Loucy (cell line): ENCODE data around the gene RNU5B-1.

Experiments used
- CTCF ChIP-seq: fragments of 200-600 bp; sonication (generic); conservative IDR thresholded peaks from 2 replicates; pipeline ENCODE4 v1.5.1; 2014; ENCODE audit warnings: mild to moderate bottlenecking, antibody characterized with exemption, low read length
- EZH2phosphoT487 ChIP-seq: fragments of 200-600 bp; IDR thresholded peaks from 2 replicates; pipeline ENCODE4 v1.6.1; 2018; ENCODE audit warnings: antibody characterized with exemption, mild to moderate bottlenecking, moderate library complexity, borderline replicate concordance

GRCh38 chr15:65336493-65337435, 32.3 kb downstream of the RNU5B-1 start:
- no peak for TF ChIP-seq CTCF
- no peak for TF ChIP-seq EZH2phosphoT487
